Hematopoietic multipotent progenitor cell treated with erythropoietin and hydrocortisone succinate and interleukin-3 and kit ligand, for 17 days (in vitro differentiated cells): ENCODE data around the gene TMPRSS6.

Source experiments
- DNase-seq: peaks from one replicate; pipeline ENCODE4 v3.0.0-alpha.2; 2015; ENCODE audit warnings: low spot score

Gene TMPRSS6

DNA sequence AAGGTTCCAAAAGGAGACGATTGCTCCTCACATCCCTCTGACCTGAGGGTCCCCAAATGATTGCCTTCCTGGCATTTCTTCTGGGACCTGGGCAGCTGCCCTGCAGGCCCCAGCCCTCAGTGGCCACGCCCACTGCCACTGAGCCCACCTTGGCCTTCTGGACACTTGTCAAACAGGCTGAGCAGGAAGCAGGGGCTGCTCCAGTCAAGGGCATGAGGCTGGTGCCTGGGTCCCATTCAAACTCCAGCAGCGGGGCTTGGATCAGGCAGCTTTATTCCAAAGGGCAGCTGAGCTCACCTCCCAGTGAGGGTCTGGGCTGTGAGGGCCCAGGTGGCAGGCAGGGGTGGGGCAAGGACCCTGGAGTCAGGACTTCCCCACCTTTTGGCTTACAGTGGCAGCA, 44.3 kb downstream of the TMPRSS6 start:
- no peak for DNase-seq

DNA sequence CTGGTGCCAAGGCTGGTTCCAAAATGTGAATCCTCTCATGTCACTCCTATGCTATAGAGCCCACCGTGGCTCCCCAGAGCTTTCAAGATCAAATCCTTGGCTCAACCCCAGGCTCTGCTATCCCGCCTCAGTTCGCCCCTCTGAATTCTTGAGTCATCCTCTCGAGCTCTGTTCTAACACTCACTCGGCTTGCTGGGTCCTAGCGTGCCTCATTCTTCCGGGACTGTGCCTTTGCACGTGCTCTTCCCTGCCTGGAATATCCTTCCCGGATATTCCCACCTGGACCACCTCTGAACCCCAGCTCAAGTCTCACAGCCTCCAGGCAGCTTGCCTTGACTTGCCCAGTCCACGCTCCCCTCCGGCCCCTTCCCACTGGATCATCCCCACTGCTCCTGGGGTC, 45.0 kb downstream of the TMPRSS6 start:
- no peak for DNase-seq

DNA sequence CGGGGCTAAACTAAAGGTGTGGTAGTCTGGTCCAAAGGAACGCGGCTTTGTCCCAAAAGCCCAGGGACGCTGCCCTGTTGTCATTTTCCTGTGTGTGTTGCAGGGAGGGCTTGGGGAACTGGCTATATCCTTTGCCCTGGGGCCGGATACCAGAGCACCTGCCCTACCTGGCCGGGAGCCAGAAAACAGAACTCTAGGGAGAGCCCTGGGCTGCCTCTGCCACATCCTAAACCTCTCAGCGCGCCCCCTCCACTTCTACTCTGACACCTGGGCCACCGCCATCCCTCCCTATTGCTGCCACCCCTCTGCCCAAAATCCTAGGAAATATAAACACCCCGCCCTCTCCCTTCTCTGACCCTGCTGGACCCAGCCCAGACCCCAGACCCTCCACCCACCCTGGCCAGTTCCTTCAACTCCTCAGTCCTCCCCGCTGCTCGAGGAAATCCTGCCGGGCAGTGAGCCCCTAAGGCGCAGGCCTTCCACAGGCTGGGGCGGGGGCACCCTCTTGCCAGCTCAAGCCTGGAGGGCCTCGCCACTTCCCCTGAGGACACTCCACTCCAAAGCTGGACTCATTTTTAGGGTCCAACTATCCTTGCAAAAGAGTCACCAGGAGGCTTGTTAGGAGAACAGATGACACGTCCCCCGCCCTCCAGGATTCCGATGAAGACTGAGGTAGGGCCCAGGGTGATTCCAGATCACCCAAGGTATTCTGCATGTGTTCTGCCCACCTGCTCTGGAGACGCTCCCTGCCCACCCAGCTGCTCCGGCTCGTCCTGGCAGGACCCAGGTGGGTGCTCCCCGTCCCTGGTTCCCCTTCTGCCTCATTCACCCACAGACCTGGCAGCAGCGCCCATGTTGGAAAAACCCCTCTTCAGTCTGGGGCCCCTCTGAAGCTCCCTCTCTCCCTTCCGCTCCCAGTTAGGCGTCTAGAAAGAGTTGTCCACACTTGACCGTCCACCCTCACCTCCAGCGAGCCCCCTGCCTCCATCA, 45.8 kb downstream of the TMPRSS6 start:
- DNase-seq = no peak

DNA sequence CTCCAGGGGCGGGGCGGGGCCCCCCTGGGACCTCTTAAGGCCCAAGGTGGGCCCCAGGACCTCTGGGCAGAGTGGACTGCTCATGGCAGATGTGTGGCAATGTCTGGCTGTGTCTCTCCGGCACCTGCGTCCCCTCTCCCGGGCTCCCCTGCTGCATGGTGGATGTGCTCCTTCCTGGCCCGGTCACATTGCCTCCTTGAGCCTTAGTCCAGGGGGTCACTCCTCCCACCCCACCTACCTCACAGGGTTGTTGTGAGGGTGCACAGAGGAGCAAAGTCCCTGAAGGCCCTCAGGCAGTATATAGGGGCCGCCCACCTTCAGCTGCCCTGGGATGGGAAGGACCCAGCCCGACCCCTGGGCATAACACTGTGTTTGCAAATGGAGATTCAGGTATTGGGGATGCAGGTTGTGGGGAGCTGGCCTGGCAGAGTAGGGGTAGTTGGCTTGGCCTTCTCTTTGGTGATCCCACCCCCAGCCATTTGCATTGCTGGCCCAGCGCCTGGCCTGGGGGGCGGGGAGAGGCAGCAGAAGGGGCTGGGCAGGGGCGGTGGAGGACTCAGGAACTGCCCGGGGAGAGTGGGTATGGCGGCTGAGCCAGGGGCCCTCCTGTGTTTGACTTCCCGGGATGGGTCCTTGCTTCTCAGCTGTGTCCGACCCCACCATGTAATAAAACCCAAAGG, 46.7 kb downstream of the TMPRSS6 start:
- no peak for DNase-seq

DNA sequence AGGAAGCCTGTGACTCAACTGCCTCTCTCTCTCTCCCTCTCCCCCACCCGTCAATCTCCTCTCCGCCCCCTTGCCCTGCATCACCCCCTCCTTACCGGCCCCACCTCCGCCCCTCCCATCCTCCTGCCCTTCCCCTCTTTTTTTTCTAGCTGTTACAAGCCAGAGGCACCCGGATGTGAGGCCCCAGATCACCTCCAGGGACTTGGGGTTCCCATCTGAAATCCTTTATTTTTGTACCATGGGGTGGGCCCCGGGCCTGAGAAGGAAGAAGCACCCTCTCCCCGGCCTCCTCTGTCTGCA, 47.2 kb downstream of the TMPRSS6 start:
- no peak for DNase-seq

DNA sequence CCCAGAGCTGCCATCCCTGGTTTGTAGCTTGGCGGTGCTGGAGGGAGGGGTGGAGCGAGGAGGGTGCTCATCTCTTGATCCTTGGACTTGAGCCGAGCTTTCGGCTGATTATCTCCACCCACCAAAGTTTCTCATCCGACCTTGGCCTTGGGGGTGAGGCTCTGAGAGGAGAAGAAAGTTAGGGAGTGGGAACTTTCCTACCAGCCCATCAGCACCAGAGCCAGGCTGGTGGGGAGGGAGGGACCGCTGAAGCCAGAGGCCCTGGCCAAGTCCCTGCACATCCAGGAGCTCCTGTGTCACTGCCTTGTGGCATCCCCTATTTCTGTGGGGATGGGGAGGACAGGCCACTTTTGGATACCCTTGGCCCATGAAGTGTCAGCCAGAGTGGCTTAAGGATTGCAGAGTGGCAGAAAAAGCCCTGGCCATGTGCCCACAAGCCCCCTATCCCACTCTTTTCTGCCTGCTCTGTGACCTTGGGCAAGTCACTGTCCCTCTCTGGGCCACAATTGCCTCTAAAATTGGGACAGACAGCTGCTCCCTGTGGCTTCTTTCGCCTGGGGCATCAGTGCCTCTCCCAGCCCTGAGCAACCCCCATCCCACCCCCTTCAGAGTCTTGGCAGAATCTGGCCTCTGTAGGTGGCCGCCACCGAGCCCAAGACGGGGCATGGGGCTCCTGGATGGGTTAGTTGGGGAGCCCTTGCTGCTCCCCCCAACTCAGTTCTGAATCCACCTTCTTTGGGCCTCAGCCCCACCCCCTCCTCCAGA, 47.7 kb downstream of the TMPRSS6 start:
- DNase-seq = no peak

DNA sequence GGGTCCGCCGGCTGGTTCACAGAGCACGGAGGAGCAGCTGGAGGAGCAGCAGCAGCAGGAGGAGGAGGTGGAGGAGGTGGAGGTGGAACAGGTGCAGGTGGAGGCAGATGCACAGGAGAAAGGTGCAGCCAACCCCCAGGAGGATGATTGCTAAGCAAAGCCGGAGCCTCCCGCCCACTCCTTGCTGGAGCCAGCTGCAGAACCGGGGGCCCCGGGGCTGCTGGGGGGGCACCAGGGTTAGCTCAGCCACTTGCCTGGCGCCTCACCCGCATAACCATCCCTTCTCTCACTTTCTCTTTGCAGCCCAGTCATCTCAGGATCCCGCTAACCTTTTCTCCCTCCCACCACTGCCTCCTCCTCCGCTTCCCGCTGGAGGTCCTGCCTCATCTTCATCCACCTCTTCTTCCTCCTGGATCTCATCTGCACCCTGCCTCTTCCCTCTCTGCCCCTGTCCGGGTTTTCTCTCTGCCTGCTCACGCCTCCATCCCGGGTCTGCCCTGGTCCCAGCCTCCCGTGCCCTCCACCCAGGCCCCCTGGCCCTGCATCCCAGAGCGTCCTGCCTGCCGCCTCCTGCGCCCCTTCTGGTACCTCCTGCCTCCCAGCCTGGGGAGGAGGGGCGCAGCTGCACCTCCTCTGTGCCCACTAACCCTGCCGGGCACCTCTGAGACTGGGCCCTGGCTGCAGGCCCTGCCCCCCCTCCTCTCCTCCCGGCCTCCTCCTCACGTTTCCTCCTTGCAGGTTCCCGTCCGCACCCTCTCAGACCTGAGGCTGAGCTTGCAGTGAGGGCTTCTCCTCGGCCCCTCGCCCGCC, 48.5 kb downstream of the TMPRSS6 start:
- no peak for DNase-seq

DNA sequence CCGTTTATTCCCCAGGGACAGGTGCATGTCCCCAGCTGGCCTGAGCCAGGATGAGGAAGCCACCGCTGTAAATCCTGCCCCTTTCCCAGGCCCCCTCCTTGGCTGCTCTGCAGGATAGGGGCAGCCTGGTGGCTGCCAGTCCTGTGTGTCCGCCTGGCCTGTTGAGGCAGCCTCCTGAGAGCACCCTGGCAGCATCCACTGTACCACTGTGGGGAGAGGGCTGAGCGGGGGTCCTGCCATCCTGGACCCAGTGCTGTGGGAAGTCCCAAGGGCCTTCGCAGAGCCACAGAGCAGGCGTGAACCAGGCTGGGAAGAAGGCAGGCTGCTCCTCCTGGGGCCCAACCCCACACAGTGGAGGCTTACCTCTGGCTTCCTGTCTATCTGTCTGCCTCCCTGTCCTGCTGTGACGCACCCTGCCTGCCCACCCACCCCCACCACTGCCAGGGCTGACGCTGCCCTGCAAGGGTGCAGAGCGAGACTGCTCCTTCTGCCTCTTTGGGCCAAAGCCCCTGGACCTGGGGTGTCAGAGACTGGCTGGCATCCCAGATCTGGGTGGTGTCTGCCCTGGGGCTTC, 49.5 kb downstream of the TMPRSS6 start:
- no peak for DNase-seq

DNA sequence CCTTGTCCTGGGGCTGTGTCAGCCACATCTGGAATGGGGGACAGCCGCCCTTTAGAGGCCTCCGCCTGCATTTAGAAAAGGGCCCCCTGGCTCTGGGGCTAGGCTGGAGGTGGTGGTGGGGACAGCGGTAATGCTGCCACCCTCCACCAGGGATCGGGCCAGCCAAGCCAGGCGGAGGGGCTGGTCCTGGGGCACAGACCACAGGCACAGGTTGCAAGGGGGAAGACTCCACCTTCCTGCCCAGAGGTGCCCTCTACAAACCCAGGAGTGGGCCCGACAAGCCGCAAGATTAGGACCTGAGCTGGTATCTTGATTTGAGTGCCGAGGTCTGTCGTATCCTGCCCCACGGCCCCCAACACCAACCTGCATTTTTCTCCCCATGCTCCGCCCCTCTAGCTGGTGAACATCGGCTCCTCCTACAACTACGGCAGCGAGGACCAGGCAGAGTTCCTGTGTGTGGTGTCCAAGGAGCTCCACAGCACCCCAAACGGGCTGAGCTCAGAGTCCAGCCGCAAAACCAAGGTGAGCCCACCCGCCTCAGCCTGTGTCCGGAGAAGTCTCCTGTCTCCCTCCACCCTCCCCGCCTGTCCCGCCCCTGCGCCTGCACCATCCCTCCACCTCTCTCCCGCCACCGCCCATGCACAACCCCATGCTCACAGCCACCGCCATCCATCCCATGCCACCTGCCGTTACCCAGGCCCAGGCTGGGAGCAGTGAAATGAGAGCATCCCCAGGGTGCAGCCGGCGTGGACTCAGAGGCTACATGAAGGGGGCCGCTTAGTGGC, 50.4 kb downstream of the TMPRSS6 start:
- DNase-seq = no peak

DNA sequence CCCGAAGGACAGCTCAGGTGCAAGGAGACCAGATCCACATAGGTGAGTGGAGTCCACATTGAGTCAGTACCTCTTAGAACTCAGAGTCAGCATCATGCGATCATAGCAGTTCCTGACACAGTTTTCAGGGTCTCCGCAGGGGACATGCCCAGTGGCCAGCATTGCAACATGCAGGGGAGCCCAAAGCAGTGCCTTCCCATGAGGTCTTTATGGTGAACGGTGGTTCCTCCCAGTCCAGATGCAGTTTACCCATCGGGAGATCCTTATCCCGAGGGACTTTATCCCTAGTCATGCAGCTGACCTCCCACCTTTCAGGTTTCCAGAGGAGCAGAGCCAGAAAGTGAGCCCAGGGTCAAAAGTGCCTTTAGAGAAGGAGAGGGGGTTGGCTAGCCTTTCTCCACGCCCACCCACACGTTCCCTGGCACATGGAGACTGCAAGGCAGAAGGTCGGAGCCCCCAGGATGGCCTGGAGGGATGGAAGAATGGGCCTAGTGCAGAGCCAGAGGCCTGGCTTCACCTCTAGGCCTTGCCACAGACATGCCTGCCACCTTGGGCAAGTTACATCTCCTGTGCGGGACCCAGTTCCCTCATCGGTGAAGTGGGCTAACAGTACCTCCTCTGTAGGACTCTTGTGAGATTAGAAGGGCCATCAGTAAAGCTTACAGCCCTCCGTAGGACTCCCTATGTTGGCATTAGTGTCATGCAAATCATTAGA, 51.6 kb downstream of the TMPRSS6 start:
- DNase-seq = no peak

DNA sequence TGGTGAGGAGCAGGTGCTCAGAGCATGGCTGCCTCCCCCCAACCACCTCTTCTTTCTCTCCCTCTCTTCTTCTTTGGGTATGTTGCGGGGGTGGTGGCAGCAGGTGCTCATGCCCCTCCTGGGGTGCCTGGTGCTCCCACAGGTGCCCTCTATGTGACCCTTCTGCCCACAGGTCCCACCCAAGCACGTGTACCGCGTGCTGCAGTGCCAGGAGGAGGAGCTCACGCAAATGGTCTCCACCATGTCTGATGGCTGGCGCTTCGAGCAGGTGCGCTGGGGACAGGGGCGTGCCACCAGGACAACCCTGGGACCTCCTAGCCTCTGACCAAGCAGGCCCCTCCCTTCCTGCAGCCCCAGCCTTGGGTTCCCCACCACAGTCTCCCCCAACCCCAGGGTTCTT, 52.3 kb downstream of the TMPRSS6 start:
- DNase-seq = no peak

DNA sequence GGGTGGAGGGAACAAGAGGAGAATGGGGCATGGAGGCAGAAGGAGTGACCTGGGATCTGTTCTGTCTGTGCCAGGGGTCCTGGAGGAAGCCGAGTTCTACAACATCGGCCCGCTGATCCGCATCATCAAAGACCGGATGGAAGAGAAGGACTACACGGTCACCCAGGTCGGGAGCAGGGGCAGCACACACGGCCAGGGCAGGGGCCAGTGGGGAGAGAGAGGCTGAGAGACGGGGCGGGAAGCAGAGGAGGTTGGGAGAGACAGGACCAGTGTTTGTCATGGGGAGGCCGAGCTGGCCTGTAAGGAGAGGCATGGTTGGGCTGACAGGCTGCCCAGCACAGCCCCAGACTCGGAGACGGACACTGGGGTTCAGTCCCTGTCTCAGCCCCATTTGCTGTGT, 53.3 kb downstream of the TMPRSS6 start:
- no peak for DNase-seq

DNA sequence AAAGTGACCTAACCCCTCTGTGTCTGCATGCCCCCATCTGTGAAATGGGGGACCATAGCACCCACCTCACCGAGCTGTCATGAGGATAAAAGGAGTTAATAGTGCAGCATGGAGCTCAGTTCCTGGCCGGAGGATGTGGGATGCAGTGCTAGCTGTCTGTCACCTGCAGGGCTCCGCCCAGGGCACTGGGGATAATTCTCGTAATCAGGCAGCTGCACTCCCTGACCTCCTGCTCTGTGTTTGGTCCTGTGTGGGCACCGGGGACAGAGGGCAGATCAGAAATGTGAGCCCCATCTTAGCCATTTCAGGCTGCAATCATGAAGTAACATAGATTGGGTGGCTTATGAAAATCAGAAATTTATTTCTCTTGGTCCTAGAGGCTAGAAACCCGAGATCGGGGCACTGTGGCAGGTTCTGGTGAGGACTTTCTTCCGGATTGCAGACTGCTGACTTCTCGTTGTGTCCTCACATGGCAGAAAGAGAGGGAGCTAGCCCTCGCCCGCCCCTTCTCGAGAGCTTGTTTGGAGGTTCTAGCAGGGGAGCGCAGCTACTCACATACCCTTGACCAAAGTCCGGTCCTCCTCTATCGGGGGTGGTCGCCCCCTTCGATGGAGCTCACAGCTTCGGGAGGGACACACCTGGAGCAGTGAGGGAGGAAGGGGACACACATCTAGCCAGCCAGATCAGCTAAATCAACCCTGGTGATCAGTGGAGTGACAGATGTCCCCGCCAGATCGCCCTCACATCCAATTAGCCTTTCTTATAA, 54.7 kb downstream of the TMPRSS6 start:
- no peak for DNase-seq

DNA sequence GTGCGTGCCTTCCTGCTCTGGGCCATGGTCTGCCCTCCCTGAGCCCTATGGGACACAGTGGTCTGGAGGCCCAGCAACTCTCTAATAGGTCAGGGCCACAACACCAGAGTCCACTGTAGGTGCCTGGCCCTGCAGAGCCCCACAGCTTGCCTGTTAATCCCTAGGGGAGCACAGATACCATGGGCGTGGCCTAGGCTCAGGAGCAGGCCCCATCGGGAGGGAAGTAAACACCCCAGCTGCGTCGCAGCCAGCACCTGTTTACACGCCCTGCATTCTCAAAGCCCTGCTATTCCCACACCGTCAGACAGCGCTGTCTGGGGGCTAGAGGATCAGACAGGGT, 55.5 kb downstream of the TMPRSS6 start:
- no peak for DNase-seq

DNA sequence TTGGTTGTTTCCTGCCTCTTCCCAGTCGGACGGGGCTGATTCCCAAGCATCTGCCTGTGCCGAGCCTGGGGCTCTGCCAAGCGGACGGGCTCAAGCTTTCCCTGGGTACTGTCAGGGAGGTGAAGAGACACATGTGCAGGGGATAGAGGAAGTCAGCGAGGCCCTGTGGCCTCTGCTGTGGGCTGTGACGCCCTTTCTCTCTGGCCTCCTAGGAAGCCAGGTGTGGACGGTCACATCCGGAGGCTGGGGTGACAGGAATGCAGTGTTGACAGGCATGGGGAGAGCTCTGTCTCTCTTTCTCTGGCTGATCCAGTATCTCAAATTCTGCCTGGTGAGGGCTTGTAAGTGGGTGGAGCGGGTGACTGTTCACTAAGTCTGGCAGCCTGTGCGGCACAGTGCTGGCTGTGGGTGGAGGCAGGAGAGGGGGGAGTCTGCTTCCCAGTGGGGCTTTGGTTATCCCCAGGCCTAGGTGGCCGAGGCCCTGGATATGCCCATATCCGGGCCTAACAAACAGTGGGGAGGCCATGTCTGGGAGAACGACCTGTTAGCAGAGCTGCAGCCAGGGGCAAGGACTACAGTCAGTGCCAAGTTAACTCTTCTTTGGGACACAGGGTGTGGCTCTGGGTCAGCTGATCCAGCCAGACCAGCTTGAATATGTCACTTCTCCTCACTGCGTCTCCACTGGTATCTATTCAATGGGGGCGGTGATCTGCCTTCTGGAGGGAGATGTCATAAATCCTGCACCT, 56.0 kb downstream of the TMPRSS6 start:
- DNase-seq = no peak

DNA sequence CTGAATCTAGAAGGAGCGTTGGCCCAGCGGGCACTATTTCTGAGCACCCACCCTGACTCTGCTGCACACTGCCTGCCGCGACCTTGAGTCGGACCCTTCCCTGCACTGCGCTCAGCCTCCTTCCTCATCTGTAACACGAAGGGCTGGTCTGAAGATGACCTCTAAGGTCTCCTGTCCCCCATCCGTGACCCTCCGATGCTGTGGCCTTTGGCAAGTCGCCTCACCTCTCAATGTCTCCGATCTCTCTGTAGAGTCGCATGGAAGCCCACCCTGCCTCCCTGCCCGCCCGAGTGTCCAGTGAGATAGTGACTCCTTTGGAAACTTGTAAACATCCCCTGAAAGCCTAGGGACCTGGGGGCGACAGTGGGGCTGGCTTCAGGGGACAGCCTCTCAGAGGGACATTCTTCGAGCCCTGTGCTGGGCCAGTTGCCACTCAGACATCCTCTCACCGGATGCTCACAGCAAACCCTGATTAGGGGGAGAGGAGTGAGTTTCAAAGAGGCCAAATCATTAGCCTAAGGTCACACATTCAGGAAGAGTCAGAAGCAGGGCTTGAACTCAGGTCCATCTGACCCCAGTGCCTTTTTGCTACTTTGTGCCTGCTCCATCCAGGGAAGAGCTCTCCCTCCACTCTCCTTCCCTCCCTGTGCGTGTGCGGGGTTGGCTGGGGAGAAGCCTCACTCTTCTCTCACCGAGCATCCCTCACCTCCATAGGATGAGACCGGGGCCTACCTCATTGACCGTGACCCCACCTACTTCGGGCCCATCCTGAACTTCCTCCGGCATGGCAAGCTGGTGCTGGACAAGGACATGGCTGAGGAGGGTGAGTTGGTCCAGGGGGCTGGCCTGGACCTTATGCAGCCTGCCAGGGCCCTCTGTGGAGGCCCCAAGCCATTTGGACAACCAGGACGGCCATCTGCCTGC, 56.9 kb downstream of the TMPRSS6 start:
- no peak for DNase-seq
